Hepatocyte (in vitro differentiated cells): Measurements from ENCODE around the gene FIP1L1.

Experiments used
- EZH2 ChIP-seq: fragments of 200-600 bp; sonication (generic); IDR thresholded peaks from 2 replicates; pipeline ENCODE4 v1.6.1; 2016; ENCODE audit warnings: antibody characterized with exemption, mild to moderate bottlenecking, borderline replicate concordance
- TF ChIP-seq, protein P1 (sequence below): fragments of 200-600 bp; sonication (generic); IDR thresholded peaks from 2 replicates; pipeline ENCODE4 v1.5.1; 2016; ENCODE audit warnings: antibody characterized with exemption, mild to moderate bottlenecking; ENCODE audit not compliant: poor library complexity

- TF ChIP-seq, protein P1, sequence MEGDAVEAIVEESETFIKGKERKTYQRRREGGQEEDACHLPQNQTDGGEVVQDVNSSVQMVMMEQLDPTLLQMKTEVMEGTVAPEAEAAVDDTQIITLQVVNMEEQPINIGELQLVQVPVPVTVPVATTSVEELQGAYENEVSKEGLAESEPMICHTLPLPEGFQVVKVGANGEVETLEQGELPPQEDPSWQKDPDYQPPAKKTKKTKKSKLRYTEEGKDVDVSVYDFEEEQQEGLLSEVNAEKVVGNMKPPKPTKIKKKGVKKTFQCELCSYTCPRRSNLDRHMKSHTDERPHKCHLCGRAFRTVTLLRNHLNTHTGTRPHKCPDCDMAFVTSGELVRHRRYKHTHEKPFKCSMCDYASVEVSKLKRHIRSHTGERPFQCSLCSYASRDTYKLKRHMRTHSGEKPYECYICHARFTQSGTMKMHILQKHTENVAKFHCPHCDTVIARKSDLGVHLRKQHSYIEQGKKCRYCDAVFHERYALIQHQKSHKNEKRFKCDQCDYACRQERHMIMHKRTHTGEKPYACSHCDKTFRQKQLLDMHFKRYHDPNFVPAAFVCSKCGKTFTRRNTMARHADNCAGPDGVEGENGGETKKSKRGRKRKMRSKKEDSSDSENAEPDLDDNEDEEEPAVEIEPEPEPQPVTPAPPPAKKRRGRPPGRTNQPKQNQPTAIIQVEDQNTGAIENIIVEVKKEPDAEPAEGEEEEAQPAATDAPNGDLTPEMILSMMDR = no peak
- no peak for TF ChIP-seq EZH2
Observed at GRCh38 chr4:53424280-53424679, 46.8 kb downstream of the FIP1L1 start.
